Measurements from ENCODE around the gene CHCHD5.

The CHCHD5 gene

DNA sequence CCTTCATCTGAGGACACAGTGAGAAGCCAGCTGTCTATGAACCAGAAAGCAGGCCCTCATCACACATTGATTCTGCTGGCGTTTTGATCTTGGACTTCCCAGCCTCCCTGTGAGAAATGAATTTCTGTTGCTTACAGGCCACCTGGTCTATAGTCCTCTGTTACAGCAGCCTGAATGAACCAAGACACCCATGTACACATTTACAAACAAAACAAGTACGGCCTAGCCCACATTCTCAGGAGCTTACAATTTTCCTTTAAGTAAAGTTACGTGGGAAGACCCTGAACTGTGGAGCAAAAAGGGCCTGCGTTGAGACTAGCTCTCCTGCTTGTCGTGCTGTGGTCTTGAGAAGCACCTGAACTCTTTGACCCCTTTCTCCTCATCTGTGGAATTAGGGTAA lies 49.3 kb downstream of the CHCHD5 start:
- Histone ChIP-seq H3K14ac (ENCODE audit: low read length) (no peak overlapping the region), H3K79me1 (ENCODE audit: low read length) (peaks cover 11% of the 10 kb centered on the region), H3K79me2 (ENCODE audit: control insufficient read depth, insufficient read depth, low read length, poor library complexity) (no peaks in the 10 kb centered on the region), H3K9me3 (ENCODE audit: insufficient read depth, low read depth, low read length) (no peaks in the 10 kb centered on the region), H4K91ac (ENCODE audit: low read depth, low read length) (no peak overlapping the region), H3K36me3 (ENCODE audit: control insufficient read depth in 1 of 2, insufficient read depth in 2 of 2, low read length in 2 of 2) (no peaks in the 10 kb centered on the region), H3K27me3 (ENCODE audit: insufficient read depth, low read length) (no peaks in the 10 kb centered on the region), H3K4ac (ENCODE audit: low read depth, low read length) (no peak overlapping the region), H4K8ac (ENCODE audit: low read depth, low read length) (no peak overlapping the region), H2BK120ac (ENCODE audit: insufficient read depth, low read length, poor library complexity) (no peak overlapping the region), H2AFZ (ENCODE audit: insufficient read depth, low read length, poor library complexity) (no peak overlapping the region), H3K4me1 (ENCODE audit: control insufficient read depth in 1 of 2, insufficient read depth in 2 of 2, low read length in 2 of 2) (peaks cover 16 to 21% of the 10 kb centered on the region in 2 experiments), H3K27ac (ENCODE audit: low read depth, low read length) (no peak overlapping the region), H3K23ac (ENCODE audit: low read length) (no peak overlapping the region), H3K18ac (ENCODE audit: low read length) (no peak overlapping the region), H4K12ac (ENCODE audit: low read depth, low read length) (no peak overlapping the region), H2BK5ac (ENCODE audit: low read depth, low read length, poor library complexity) (no peak overlapping the region), H2BK12ac (ENCODE audit: low read length) (peak overlapping the region; percentile 8), H2AK5ac (ENCODE audit: low read length) (no peak overlapping the region), H3K9ac (ENCODE audit: low read length) (no peak overlapping the region), H3K4me3 (ENCODE audit: low read depth, low read length) (no peak overlapping the region), H3K4me2 (ENCODE audit: low read length) (no peak overlapping the region)
- peak; percentile 54 to 79 for DNase-seq
- no CpG with 5 or more reads among the region's 5 CpGs for WGBS (ENCODE audit: extremely low coverage, insufficient coverage, insufficient read length)

DNA sequence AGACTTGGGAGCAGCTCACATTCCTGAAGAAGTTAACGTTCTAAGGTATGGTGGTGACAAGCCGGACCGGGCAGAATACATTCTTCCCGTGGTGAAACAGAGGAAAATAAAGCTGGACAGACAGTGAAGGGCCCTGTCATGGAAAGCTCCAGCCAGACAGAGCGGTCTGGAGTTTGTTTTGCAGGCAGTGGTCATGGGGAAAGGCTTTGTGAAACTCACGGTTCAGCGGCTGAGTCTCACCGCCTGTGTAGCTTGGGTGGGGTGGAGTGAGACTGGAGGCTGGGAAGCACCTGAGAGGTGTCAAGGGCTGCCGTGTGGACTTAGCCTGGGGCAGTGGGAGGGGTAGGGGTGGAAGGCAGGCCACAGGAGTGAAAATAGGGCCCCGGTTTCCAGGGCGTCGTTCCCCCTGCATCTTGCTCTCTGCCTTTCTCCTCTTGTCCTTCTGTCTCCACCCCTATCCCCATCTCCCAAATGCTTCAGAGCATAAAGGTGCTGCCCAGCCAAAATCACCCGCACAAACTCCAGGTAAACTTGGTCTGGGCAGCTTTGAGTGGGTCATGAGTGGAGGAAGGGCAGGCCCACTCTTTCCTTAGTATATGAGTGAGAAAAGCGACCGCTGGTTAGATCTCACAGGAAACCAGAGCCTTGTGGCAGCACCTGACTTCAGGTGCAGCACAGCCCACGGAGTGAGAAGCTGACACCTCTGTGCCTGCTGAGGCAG lies 49.9 kb downstream of the CHCHD5 start:
- Histone ChIP-seq H2BK120ac (ENCODE audit: insufficient read depth, low read length, poor library complexity) (no peak overlapping the region), H3K79me2 (ENCODE audit: control insufficient read depth, insufficient read depth, low read length, poor library complexity) (no peaks in the 10 kb centered on the region), H3K18ac (ENCODE audit: low read length) (peak overlapping the region; percentile 47), H2AFZ (ENCODE audit: insufficient read depth, low read length, poor library complexity) (peak overlapping the region; percentile 27), H3K27me3 (ENCODE audit: insufficient read depth, low read length) (no peaks in the 10 kb centered on the region), H4K8ac (ENCODE audit: low read depth, low read length) (peak overlapping the region; percentile 24), H3K4me3 (ENCODE audit: low read depth, low read length) (no peak overlapping the region), H3K79me1 (ENCODE audit: low read length) (peaks cover 11% of the 10 kb centered on the region), H3K9me3 (ENCODE audit: insufficient read depth, low read depth, low read length) (no peaks in the 10 kb centered on the region), H2BK5ac (ENCODE audit: low read depth, low read length, poor library complexity) (peak overlapping the region; percentile 24), H3K36me3 (ENCODE audit: control insufficient read depth in 1 of 2, insufficient read depth in 2 of 2, low read length in 2 of 2) (no peaks in the 10 kb centered on the region), H3K4me1 (ENCODE audit: control insufficient read depth in 1 of 2, insufficient read depth in 2 of 2, low read length in 2 of 2) (peaks cover 16 to 21% of the 10 kb centered on the region in 2 experiments), H3K4ac (ENCODE audit: low read depth, low read length) (peak overlapping the region; percentile 13), H2AK5ac (ENCODE audit: low read length) (peak overlapping the region; percentile 28), H3K14ac (ENCODE audit: low read length) (no peak overlapping the region), H4K12ac (ENCODE audit: low read depth, low read length) (no peak overlapping the region), H3K23ac (ENCODE audit: low read length) (no peak overlapping the region), H3K9ac (ENCODE audit: low read length) (no peak overlapping the region), H3K27ac (ENCODE audit: low read depth, low read length) (peak overlapping the region; percentile 27), H3K4me2 (ENCODE audit: low read length) (peak overlapping the region; percentile 1), H2BK12ac (ENCODE audit: low read length) (peak overlapping the region; percentile 65), H4K91ac (ENCODE audit: low read depth, low read length) (peak overlapping the region; percentile 0)
- no CpG with 5 or more reads among the region's 16 CpGs for WGBS (ENCODE audit: extremely low coverage, insufficient coverage, insufficient read length)
- peak; percentile 82 to 90 for DNase-seq

DNA sequence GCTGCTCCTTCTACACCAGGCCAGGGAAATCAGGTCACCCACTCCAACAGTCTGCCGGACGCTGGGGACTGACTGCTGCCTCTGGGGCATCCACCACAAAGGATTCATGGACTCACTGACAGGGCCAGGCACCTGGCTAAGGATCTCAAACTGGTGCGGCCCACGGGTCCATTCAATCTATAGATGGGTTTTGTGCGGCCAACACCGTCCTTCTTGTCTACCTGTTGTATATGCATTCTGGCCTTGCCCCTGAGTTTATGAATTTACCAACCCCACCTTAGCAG lies 50.4 kb downstream of the CHCHD5 start:
- Histone ChIP-seq H2BK120ac (ENCODE audit: insufficient read depth, low read length, poor library complexity) (no peak overlapping the region), H3K36me3 (ENCODE audit: control insufficient read depth in 1 of 2, insufficient read depth in 2 of 2, low read length in 2 of 2) (no peaks in the 10 kb centered on the region), H3K79me2 (ENCODE audit: control insufficient read depth, insufficient read depth, low read length, poor library complexity) (no peaks in the 10 kb centered on the region), H3K79me1 (ENCODE audit: low read length) (peaks cover 11% of the 10 kb centered on the region), H3K4me3 (ENCODE audit: low read depth, low read length) (no peak overlapping the region), H2AK5ac (ENCODE audit: low read length) (no peak overlapping the region), H3K23ac (ENCODE audit: low read length) (no peak overlapping the region), H4K8ac (ENCODE audit: low read depth, low read length) (no peak overlapping the region), H3K9me3 (ENCODE audit: insufficient read depth, low read depth, low read length) (no peaks in the 10 kb centered on the region), H4K91ac (ENCODE audit: low read depth, low read length) (peak overlapping the region; percentile 0), H4K12ac (ENCODE audit: low read depth, low read length) (no peak overlapping the region), H3K4me2 (ENCODE audit: low read length) (no peak overlapping the region), H3K18ac (ENCODE audit: low read length) (no peak overlapping the region), H2BK5ac (ENCODE audit: low read depth, low read length, poor library complexity) (no peak overlapping the region), H3K27ac (ENCODE audit: low read depth, low read length) (no peak overlapping the region), H3K4ac (ENCODE audit: low read depth, low read length) (no peak overlapping the region), H3K4me1 (ENCODE audit: control insufficient read depth in 1 of 2, insufficient read depth in 2 of 2, low read length in 2 of 2) (peaks cover 16 to 20% of the 10 kb centered on the region in 2 experiments), H3K14ac (ENCODE audit: low read length) (peak overlapping the region; percentile 8), H2BK12ac (ENCODE audit: low read length) (peak overlapping the region; percentile 65), H3K27me3 (ENCODE audit: insufficient read depth, low read length) (no peaks in the 10 kb centered on the region), H2AFZ (ENCODE audit: insufficient read depth, low read length, poor library complexity) (no peak overlapping the region), H3K9ac (ENCODE audit: low read length) (no peak overlapping the region)
- no CpG with 5 or more reads among the region's 6 CpGs for WGBS (ENCODE audit: extremely low coverage, insufficient coverage, insufficient read length)
- no peak for DNase-seq

DNA sequence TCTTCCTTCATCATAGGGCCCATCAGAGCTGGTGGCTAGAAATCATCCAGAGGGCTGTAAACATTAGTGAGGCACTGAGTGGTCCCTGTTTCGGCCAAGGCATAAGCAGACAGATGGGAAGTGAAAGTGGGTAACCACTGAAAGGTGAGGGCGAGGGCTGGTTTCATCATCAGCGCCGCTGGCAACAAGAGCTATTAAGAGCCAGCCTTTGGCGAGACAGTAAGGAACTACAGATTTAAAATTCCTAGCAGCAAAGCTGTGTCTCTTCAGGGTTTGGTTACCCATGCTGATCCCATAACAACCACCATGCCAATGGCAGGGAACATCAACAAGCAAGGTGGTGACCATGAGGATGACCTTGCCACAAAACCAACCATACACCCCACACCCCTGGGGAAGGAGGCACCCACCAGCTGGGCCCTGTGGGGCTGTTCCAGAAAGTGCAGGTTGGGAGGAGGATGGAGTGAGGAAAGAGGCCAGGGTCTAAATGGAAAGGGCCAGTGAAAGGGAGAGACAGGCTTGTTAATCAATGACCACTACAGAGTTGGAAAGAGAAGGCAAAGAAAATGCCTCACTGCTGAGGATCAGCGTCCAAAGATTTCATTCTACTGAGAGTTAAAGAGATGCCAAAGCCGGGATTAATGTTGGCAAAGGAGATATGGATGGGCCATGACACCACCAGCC lies 52.3 kb downstream of the CHCHD5 start:
- Histone ChIP-seq H3K36me3 (ENCODE audit: control insufficient read depth in 1 of 2, insufficient read depth in 2 of 2, low read length in 2 of 2) (no peaks in the 10 kb centered on the region), H3K4me3 (ENCODE audit: low read depth, low read length) (no peak overlapping the region), H2AFZ (ENCODE audit: insufficient read depth, low read length, poor library complexity) (no peak overlapping the region), H2BK120ac (ENCODE audit: insufficient read depth, low read length, poor library complexity) (no peak overlapping the region), H3K9ac (ENCODE audit: low read length) (peak overlapping the region; percentile 23), H3K79me1 (ENCODE audit: low read length) (peaks cover 10% of the 10 kb centered on the region), H3K14ac (ENCODE audit: low read length) (no peak overlapping the region), H3K4ac (ENCODE audit: low read depth, low read length) (no peak overlapping the region), H3K4me2 (ENCODE audit: low read length) (no peak overlapping the region), H2BK5ac (ENCODE audit: low read depth, low read length, poor library complexity) (no peak overlapping the region), H3K27me3 (ENCODE audit: insufficient read depth, low read length) (no peaks in the 10 kb centered on the region), H3K4me1 (ENCODE audit: control insufficient read depth in 1 of 2, insufficient read depth in 2 of 2, low read length in 2 of 2) (peaks cover 20 to 24% of the 10 kb centered on the region in 2 experiments), H3K27ac (ENCODE audit: low read depth, low read length) (no peak overlapping the region), H4K8ac (ENCODE audit: low read depth, low read length) (no peak overlapping the region), H2BK12ac (ENCODE audit: low read length) (no peak overlapping the region), H3K9me3 (ENCODE audit: insufficient read depth, low read depth, low read length) (no peaks in the 10 kb centered on the region), H4K91ac (ENCODE audit: low read depth, low read length) (no peak overlapping the region), H3K79me2 (ENCODE audit: control insufficient read depth, insufficient read depth, low read length, poor library complexity) (no peaks in the 10 kb centered on the region), H3K18ac (ENCODE audit: low read length) (no peak overlapping the region), H4K12ac (ENCODE audit: low read depth, low read length) (no peak overlapping the region), H2AK5ac (ENCODE audit: low read length) (no peak overlapping the region), H3K23ac (ENCODE audit: low read length) (no peak overlapping the region)
- no CpG with 5 or more reads among the region's 7 CpGs for WGBS (ENCODE audit: extremely low coverage, insufficient coverage, insufficient read length)
- DNase-seq, result peak in 1 of 2 donors; percentile 40
